HepG2 (cell line): Measurements from ENCODE around the gene ABCC3. TPM values are rescaled to one million over a fixed set of nuclear protein-coding genes. Genes with fewer than 3 reads are reported as not detected.

Experiments used
- CTCF ChIP-seq: sonication (generic); formaldehyde crosslinking; IDR thresholded peaks from 2 replicates; pipeline ENCODE4 v1.5.0; 2020; ENCODE audit warnings: mild to moderate bottlenecking, missing genetic modification reagents, moderate library complexity
- DMAP1 ChIP-seq: IDR thresholded peaks from 2 replicates; pipeline ENCODE4 v1.6.1; 2016
- ELF3 ChIP-seq: IDR thresholded peaks from 2 replicates; pipeline ENCODE4 v1.6.1; 2016; ENCODE audit warnings: missing genetic modification reagents, missing compliant biosample characterization
- KLF16 ChIP-seq, 2 experiments: sonication (generic) in 1 of 2; formaldehyde crosslinking in 1 of 2; IDR thresholded peaks; 2 replicates each; pipeline versions ENCODE4 v1.6.1 to v1.8.0; 2016 to 2023; ENCODE audit warnings: missing genetic modification reagents in 2 of 2, missing compliant biosample characterization in 1 of 2
- MED1 ChIP-seq: sonication (generic); formaldehyde crosslinking; IDR thresholded peaks from 2 replicates; pipeline ENCODE4 v1.4.0; 2020; ENCODE audit warnings: missing genetic modification reagents
- NONO ChIP-seq, 2 experiments: fragments of 450-650 bp in 1 of 2; sonication (generic) in 1 of 2; formaldehyde crosslinking in 1 of 2; IDR thresholded peaks in 1 of 2; conservative IDR thresholded peaks in 1 of 2; 2 replicates each; pipeline versions ENCODE4 v1.6.1 to v1.8.0; 2017 to 2022; ENCODE audit warnings: mild to moderate bottlenecking in 1 of 2, missing genetic modification reagents in 1 of 2, moderate library complexity in 1 of 2
- RAD21 ChIP-seq: fragments of 450-650 bp; formaldehyde crosslinking; IDR thresholded peaks from 2 replicates; pipeline ENCODE4 v1.5.0; 2020; ENCODE audit warnings: mild to moderate bottlenecking
- TARDBP ChIP-seq: sonication (generic); formaldehyde crosslinking; IDR thresholded peaks from 2 replicates; pipeline ENCODE4 v1.8.0; 2022; ENCODE audit warnings: mild to moderate bottlenecking, missing genetic modification reagents
- TFDP1 ChIP-seq: IDR thresholded peaks from 2 replicates; pipeline ENCODE4 v1.6.1; 2016; ENCODE audit warnings: missing compliant biosample characterization, missing genetic modification reagents, borderline replicate concordance
- ZBTB38 ChIP-seq: sonication (generic); formaldehyde crosslinking; IDR thresholded peaks from 2 replicates; pipeline ENCODE4 v1.5.1; 2020; ENCODE audit warnings: mild to moderate bottlenecking, missing genetic modification reagents
- ZGPAT ChIP-seq: IDR thresholded peaks from 2 replicates; pipeline ENCODE4 v1.6.1; 2016; ENCODE audit warnings: mild to moderate bottlenecking
- ZNF44 ChIP-seq: sonication (generic); formaldehyde crosslinking; IDR thresholded peaks from 2 replicates; pipeline ENCODE4 v1.5.1; 2020; ENCODE audit warnings: mild to moderate bottlenecking, missing genetic modification reagents
- ZNF547 ChIP-seq: sonication (generic); formaldehyde crosslinking; IDR thresholded peaks from 2 replicates; pipeline ENCODE4 v1.5.1; 2020; ENCODE audit warnings: mild to moderate bottlenecking, missing genetic modification reagents
- ZNF574 ChIP-seq: sonication (generic); formaldehyde crosslinking; IDR thresholded peaks from 2 replicates; pipeline ENCODE4 v1.4.0; 2020; ENCODE audit warnings: missing genetic modification reagents
- ZNF788 ChIP-seq: sonication (generic); formaldehyde crosslinking; IDR thresholded peaks from 2 replicates; pipeline ENCODE4 v1.5.0; 2020; ENCODE audit warnings: mild to moderate bottlenecking, missing genetic modification reagents, borderline replicate concordance
- polyA plus RNA-seq, 8 experiments: library from polyadenylated mRNA; depleted of rRNA in 3 of 8; stranded (reverse) in 7 of 8; unstranded in 1 of 8; fragments of >200 nt; fragmentation: Illumina TruSeq in 4 of 8; extraction: Trizol in 4 of 8; gene quantifications; 2 replicates each; pipeline versions ENCODE4 v1.2.1 to v1.2.3, GENCODE V29; 2011 to 2016; ENCODE audit warnings: low read depth in 4 of 8, missing spikeins in 1 of 8, mixed read lengths in 1 of 8; ENCODE audit not compliant: insufficient read depth in 1 of 8
- total RNA-seq, 5 experiments: library from RNA; depleted of rRNA; stranded (reverse); fragments of >200 nt; fragmentation: Illumina TruSeq; extraction: Trizol; gene quantifications; 2 replicates each; pipeline ENCODE4 v1.2.3, GENCODE V29; 2016; ENCODE audit warnings: low read depth in 1 of 5
- TF ChIP-seq, protein P1 (sequence below): IDR thresholded peaks from 2 replicates; pipeline ENCODE4 v1.4.0; 2020; ENCODE audit warnings: mild to moderate bottlenecking, missing genetic modification reagents

Gene ABCC3
- total and polyA plus RNA-seq, 2 of the 13 experiments (the other 11 are each of a cell fraction or from before 2014, with no cell fraction given), result 25.2 to 50.7 TPM

DNA sequence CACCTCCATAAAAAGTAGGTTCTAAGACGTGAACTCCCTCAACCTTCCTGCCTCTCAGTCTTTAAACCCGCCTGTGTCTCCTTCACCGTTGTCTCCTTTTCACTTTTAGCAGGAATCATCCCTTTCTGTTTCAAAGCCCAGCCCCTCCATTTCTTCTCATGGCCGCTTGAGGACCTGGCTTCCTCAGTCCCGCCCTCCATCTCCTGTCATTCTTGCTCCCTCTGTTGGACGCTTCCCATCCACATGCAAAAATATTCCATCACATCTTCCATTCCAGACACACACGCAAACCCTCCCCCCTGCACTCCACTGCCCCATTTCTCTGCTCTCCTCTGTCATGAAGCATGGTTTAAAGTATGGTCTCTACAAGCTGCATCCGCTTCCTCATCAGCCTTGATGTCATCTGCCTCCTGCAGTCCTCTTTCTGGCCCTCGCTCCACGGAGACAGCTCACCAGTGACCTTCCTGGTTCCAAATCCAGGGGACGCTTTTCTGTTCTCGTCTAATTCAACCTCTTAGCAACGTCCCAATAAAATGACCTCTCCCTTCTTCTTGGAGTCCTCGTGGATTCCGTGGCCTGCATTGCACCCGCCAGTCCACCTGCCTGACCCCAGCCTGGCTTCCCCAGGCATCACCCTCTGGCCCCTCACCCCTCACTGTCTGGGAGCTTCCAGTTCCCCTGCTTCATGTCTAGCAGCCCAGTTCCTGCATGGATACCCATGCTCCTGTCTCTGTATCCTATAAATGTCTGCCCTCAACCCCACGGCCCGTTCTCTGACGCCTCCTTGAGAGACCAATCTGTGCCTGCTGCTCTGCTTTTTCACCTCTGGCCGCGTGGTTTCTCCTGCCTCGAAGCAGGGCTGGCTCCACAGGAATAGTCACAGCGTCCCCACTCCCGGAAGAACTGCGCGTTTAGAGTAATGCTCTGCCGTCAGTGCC lies 46.9 kb downstream of the ABCC3 start (continued):
- TF ChIP-seq KLF16 (CRISPR knock-in tag; IDR thresholded peaks at IDR 0.05) (peak in 1 of 2 experiments; percentile 32; a peak in 1 of 4 replicates), MED1 (peak; percentile 63), ZBTB38 (CRISPR knock-in tag) (peak; percentile 75), RAD21 (peak; percentile 83), ZNF44 (CRISPR knock-in tag) (0 out of 2 replicates have a peak, but pooled peaks have one; percentile 58), NONO (IDR thresholded peaks at IDR 0.05) (no peak), NONO (CRISPR knock-in tag; conservative IDR thresholded peaks at IDR 0.05) (no peak), CTCF (CRISPR knock-in tag) (peak; percentile 78), ZNF547 (0 out of 2 replicates have a peak, but pooled peaks have one; percentile 31), ZGPAT (CRISPR knock-in tag) (no peak), TARDBP (CRISPR knock-in tag) (0 out of 2 replicates have a peak, but pooled peaks have one; percentile 38), DMAP1 (CRISPR knock-in tag) (0 out of 2 replicates have a peak, but pooled peaks have one; percentile 32), TFDP1 (CRISPR knock-in tag) (peak; percentile 20; the same call in 1 of the 2 replicates), ZNF574 (CRISPR knock-in tag) (0 out of 2 replicates have a peak, but pooled peaks have one; percentile 40), ZNF788 (CRISPR knock-in tag) (peak; percentile 70; the same call in 1 of the 2 replicates), ELF3 (CRISPR knock-in tag) (0 out of 2 replicates have a peak, but pooled peaks have one; percentile 35)
- TF ChIP-seq, protein P1, sequence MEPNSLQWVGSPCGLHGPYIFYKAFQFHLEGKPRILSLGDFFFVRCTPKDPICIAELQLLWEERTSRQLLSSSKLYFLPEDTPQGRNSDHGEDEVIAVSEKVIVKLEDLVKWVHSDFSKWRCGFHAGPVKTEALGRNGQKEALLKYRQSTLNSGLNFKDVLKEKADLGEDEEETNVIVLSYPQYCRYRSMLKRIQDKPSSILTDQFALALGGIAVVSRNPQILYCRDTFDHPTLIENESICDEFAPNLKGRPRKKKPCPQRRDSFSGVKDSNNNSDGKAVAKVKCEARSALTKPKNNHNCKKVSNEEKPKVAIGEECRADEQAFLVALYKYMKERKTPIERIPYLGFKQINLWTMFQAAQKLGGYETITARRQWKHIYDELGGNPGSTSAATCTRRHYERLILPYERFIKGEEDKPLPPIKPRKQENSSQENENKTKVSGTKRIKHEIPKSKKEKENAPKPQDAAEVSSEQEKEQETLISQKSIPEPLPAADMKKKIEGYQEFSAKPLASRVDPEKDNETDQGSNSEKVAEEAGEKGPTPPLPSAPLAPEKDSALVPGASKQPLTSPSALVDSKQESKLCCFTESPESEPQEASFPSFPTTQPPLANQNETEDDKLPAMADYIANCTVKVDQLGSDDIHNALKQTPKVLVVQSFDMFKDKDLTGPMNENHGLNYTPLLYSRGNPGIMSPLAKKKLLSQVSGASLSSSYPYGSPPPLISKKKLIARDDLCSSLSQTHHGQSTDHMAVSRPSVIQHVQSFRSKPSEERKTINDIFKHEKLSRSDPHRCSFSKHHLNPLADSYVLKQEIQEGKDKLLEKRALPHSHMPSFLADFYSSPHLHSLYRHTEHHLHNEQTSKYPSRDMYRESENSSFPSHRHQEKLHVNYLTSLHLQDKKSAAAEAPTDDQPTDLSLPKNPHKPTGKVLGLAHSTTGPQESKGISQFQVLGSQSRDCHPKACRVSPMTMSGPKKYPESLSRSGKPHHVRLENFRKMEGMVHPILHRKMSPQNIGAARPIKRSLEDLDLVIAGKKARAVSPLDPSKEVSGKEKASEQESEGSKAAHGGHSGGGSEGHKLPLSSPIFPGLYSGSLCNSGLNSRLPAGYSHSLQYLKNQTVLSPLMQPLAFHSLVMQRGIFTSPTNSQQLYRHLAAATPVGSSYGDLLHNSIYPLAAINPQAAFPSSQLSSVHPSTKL (CRISPR knock-in tag), result 0 out of 2 replicates have a peak, but pooled peaks have one; percentile 23
